MM.1S (cell line): ENCODE measurements around the gene LMO7.

Source experiments
- EZH2 ChIP-seq: fragments of 300-600 bp; sonication (generic); optimal IDR thresholded peaks from 2 replicates; pipeline ENCODE3; 2017; ENCODE audit warnings: low read depth, mild to moderate bottlenecking, antibody characterized with exemption, low read length, mixed read lengths
- TF ChIP-seq, protein P1 (sequence below): fragments of 300-600 bp; sonication (generic); IDR thresholded peaks from 2 replicates; pipeline ENCODE4 v1.5.1; 2016; ENCODE audit warnings: antibody characterized with exemption, low read length, mixed read lengths

DNA sequence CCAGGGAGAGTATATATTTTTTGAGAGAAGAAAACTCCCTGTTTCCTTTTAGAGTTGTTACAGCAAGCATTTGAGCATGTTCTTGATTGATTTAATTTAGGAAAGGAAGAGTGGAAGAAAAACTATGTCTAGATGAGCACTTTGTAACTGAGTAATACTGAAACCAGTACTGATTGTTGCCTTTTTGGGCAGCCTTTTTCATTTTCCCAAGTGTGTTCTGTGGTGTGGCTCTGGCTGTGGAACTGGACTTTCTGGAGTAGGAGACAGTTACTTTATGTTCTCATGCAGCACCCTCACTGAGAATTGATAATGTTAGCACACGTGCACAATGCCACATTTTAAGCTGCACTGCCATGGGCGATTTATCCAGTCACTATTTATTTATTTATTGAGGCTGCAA lies 211.5 kb downstream of the LMO7 start:
- TF ChIP-seq, protein P1, sequence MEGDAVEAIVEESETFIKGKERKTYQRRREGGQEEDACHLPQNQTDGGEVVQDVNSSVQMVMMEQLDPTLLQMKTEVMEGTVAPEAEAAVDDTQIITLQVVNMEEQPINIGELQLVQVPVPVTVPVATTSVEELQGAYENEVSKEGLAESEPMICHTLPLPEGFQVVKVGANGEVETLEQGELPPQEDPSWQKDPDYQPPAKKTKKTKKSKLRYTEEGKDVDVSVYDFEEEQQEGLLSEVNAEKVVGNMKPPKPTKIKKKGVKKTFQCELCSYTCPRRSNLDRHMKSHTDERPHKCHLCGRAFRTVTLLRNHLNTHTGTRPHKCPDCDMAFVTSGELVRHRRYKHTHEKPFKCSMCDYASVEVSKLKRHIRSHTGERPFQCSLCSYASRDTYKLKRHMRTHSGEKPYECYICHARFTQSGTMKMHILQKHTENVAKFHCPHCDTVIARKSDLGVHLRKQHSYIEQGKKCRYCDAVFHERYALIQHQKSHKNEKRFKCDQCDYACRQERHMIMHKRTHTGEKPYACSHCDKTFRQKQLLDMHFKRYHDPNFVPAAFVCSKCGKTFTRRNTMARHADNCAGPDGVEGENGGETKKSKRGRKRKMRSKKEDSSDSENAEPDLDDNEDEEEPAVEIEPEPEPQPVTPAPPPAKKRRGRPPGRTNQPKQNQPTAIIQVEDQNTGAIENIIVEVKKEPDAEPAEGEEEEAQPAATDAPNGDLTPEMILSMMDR, result no peak
- TF ChIP-seq EZH2, result no peak
